Right lobe of liver (tissue), 4 donors: Measurements from ENCODE around the gene PTPN12.

Experiments used
- CTCF ChIP-seq, 4 donors: fragments of 200-600 bp in 3 of 4; fragments of 450-650 bp in 1 of 4; IDR thresholded peaks; one replicate each; pipeline versions ENCODE4 v1.5.1 to v1.8.0; 2016 to 2022; ENCODE audit warnings: antibody characterized with exemption in 4 of 4, mild to moderate bottlenecking in 2 of 4
- POLR2A ChIP-seq: fragments of 450-650 bp; IDR thresholded peaks from one replicate; pipeline ENCODE4 v1.6.1; 2017; ENCODE audit warnings: antibody characterized with exemption, mild to moderate bottlenecking
- donor health status: DM: no; HTN: no; CAD: no.
- donor health status: DM: no; HTN: no; CAD: no.
- donor health status: DM: no; HTN: yes; CAD: no.

- no peak for TF ChIP-seq CTCF (IDR thresholded peaks at IDR 0.05)
- no peak for TF ChIP-seq POLR2A
Measured at GRCh38 chr7:77488986-77489385, 48.1 kb upstream of the PTPN12 start.
